Smooth muscle cell (in vitro differentiated cells): ENCODE measurements around the gene ZBTB1. TPM values are rescaled to one million over a fixed set of nuclear protein-coding genes. Genes with fewer than 3 reads are reported as not detected.

Source experiments
- DNase-seq: peaks from one replicate; lab custom pipeline; 2025; ENCODE audit not compliant: unreplicated experiment; lab: John Stamatoyannopoulos, UW
- H2AFZ ChIP-seq: fragments of 200-600 bp; sonication (generic); 2 replicates; pipeline ENCODE4 v1.6.0; 2016; ENCODE audit warnings: antibody characterized with exemption, low read depth, mild to moderate bottlenecking
- H3F3A ChIP-seq: fragments of 200-600 bp; sonication (generic); 2 replicates; pipeline ENCODE4 v1.6.0; 2017; ENCODE audit warnings: antibody characterized with exemption, low read depth
- H3K27ac ChIP-seq: fragments of 200-600 bp; sonication (generic); 2 replicates; pipeline ENCODE4 v1.5.1; 2016; ENCODE audit warnings: low read depth, mild to moderate bottlenecking
- H3K27me3 ChIP-seq: fragments of 200-600 bp; sonication (generic); 2 replicates; pipeline ENCODE4 v1.6.1; 2016; ENCODE audit warnings: low read depth, mild to moderate bottlenecking
- H3K36me3 ChIP-seq: fragments of 200-600 bp; sonication (generic); 2 replicates; pipeline ENCODE4 v1.5.1; 2016; ENCODE audit warnings: low read depth
- H3K4me1 ChIP-seq: fragments of 200-600 bp; sonication (generic); 2 replicates; pipeline ENCODE4 v1.5.1; 2016; ENCODE audit warnings: low read depth
- H3K4me2 ChIP-seq: fragments of 200-600 bp; sonication (generic); 2 replicates; pipeline ENCODE4 v1.6.0; 2016; ENCODE audit warnings: mild to moderate bottlenecking
- H3K4me3 ChIP-seq: fragments of 200-600 bp; sonication (generic); 2 replicates; pipeline ENCODE4 v1.5.1; 2016; ENCODE audit warnings: mild to moderate bottlenecking
- H3K79me2 ChIP-seq: fragments of 200-600 bp; sonication (generic); 2 replicates; pipeline ENCODE4 v1.6.0; 2016; ENCODE audit warnings: low read depth, mild to moderate bottlenecking
- H3K9ac ChIP-seq: fragments of 200-600 bp; sonication (generic); 2 replicates; pipeline ENCODE4 v1.6.0; 2016; ENCODE audit warnings: low read depth
- H3K9me3 ChIP-seq: fragments of 200-600 bp; sonication (generic); replicated peaks from 2 replicates; pipeline ENCODE4 v1.5.1; 2016; ENCODE audit warnings: low read depth
- H4K20me1 ChIP-seq: fragments of 200-600 bp; sonication (generic); 2 replicates; pipeline ENCODE4 v1.6.0; 2016; ENCODE audit warnings: low read depth
- CTCF ChIP-seq: fragments of 200-600 bp; sonication (generic); IDR thresholded peaks from 2 replicates; pipeline ENCODE4 v1.5.1; 2017; ENCODE audit warnings: borderline replicate concordance, mild to moderate bottlenecking, antibody characterized with exemption; ENCODE audit not compliant: insufficient read depth, poor library complexity, severe bottlenecking
- WGBS: methylation state at CpG from one replicate; pipeline ENCODE4 v1.1.7; 2016; ENCODE audit warnings: low lambda C conversion rate; 5-methylcytosine and 5-hydroxymethylcytosine counted together
- polyA plus RNA-seq: library from polyadenylated mRNA; unstranded; fragments of >200 nt; fragmentation: Nextera tagmentation; extraction: Ambion mirVana; gene quantifications from 2 replicates; pipeline ENCODE4 v1.2.1, GENCODE V29; 2016
- total RNA-seq: library from RNA; depleted of rRNA; stranded (reverse); fragments of >200 nt; gene quantifications from 2 replicates; pipeline ENCODE4 v1.2.3, GENCODE V29; 2014

Gene ZBTB1
- total and polyA plus RNA-seq, 2 experiments from 2014 or later: 41.3 to 82.9 TPM

GRCh38 chr14:64561631-64562030 lies 57.1 kb downstream of the ZBTB1 start:
- no peaks in the 10 kb centered on the region for H3K79me2 ChIP-seq
- TF ChIP-seq CTCF: no peak
- no peaks in the 10 kb centered on the region for H3K9me3 ChIP-seq
- no peaks in the 10 kb centered on the region for H3K36me3 ChIP-seq
- no peak overlapping the region for H3K9ac ChIP-seq
- no peak overlapping the region for H3K27ac ChIP-seq
- H3K4me3 ChIP-seq: no peak overlapping the region
- no peak overlapping the region for H2AFZ ChIP-seq
- WGBS: 88% methylated on average over 2 of the region's 2 CpGs
- DNase-seq: no peak
- no peaks in the 10 kb centered on the region for H3F3A ChIP-seq
- H4K20me1 ChIP-seq: no peaks in the 10 kb centered on the region
- H3K4me1 ChIP-seq: no peaks in the 10 kb centered on the region
- no peaks in the 10 kb centered on the region for H3K27me3 ChIP-seq
- H3K4me2 ChIP-seq: no peak overlapping the region

DNA sequence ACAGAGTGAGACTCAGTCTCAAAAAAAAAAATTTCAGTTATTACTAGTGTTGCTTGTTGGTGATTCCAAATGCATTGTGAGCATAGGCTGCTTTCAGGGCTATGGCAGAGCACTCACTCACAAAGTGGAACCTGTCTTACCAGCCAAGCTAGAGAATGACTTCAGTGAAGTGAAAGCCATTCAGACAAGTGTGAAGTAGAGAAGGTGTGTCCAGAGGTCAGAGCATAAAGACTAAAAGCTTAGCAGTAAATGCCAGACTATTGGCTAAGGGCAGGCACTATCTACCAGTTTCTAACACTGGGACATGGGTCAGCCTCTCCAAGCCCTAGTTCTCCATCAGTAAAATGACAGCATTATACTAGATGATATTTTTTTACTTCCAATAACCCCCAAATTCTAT lies 57.9 kb downstream of the ZBTB1 start:
- no peaks in the 10 kb centered on the region for H4K20me1 ChIP-seq
- H3K4me1 ChIP-seq: no peaks in the 10 kb centered on the region
- H3K9ac ChIP-seq: no peak overlapping the region
- no peaks in the 10 kb centered on the region for H3K9me3 ChIP-seq
- no peaks in the 10 kb centered on the region for H3K36me3 ChIP-seq
- TF ChIP-seq CTCF: no peak
- H3F3A ChIP-seq: no peaks in the 10 kb centered on the region
- no peaks in the 10 kb centered on the region for H3K79me2 ChIP-seq
- H3K4me3 ChIP-seq: no peak overlapping the region
- no peak overlapping the region for H3K27ac ChIP-seq
- no peaks in the 10 kb centered on the region for H3K27me3 ChIP-seq
- no peak overlapping the region for H2AFZ ChIP-seq
- no peak for DNase-seq
- no peak overlapping the region for H3K4me2 ChIP-seq

GRCh38 chr14:64563696-64564095 lies 59.1 kb downstream of the ZBTB1 start:
- H4K20me1 ChIP-seq: no peaks in the 10 kb centered on the region
- H2AFZ ChIP-seq: no peak overlapping the region
- H3K4me2 ChIP-seq: no peak overlapping the region
- H3K9me3 ChIP-seq: no peaks in the 10 kb centered on the region
- H3F3A ChIP-seq: no peaks in the 10 kb centered on the region
- H3K27me3 ChIP-seq: no peaks in the 10 kb centered on the region
- H3K4me1 ChIP-seq: peaks cover 3% of the 10 kb centered on the region
- DNase-seq: no peak
- no peaks in the 10 kb centered on the region for H3K79me2 ChIP-seq
- no peak overlapping the region for H3K27ac ChIP-seq
- 90% methylated on average over 6 of the region's 6 CpGs for WGBS
- H3K9ac ChIP-seq: no peak overlapping the region
- H3K36me3 ChIP-seq: no peaks in the 10 kb centered on the region
- no peak overlapping the region for H3K4me3 ChIP-seq
- TF ChIP-seq CTCF: no peak

- H4K20me1 ChIP-seq: no peaks in the 10 kb centered on the region
- H2AFZ ChIP-seq: peak overlapping the region; percentile 89
- 89% methylated on average over 5 of the region's 5 CpGs for WGBS
- H3K27ac ChIP-seq: peak overlapping the region; percentile 17
- H3F3A ChIP-seq: no peaks in the 10 kb centered on the region
- TF ChIP-seq CTCF: no peak
- H3K36me3 ChIP-seq: no peaks in the 10 kb centered on the region
- no peak overlapping the region for H3K4me2 ChIP-seq
- H3K9me3 ChIP-seq: no peaks in the 10 kb centered on the region
- H3K4me1 ChIP-seq: peaks cover 8% of the 10 kb centered on the region
- H3K79me2 ChIP-seq: no peaks in the 10 kb centered on the region
- no peak overlapping the region for H3K9ac ChIP-seq
- no peaks in the 10 kb centered on the region for H3K27me3 ChIP-seq
- DNase-seq: no peak
- H3K4me3 ChIP-seq: no peak overlapping the region
Measured at GRCh38 chr14:64566651-64567122, 62.1 kb downstream of the ZBTB1 start.
